Measurements from ENCODE around the gene CUZD1.

Gene CUZD1

DNA sequence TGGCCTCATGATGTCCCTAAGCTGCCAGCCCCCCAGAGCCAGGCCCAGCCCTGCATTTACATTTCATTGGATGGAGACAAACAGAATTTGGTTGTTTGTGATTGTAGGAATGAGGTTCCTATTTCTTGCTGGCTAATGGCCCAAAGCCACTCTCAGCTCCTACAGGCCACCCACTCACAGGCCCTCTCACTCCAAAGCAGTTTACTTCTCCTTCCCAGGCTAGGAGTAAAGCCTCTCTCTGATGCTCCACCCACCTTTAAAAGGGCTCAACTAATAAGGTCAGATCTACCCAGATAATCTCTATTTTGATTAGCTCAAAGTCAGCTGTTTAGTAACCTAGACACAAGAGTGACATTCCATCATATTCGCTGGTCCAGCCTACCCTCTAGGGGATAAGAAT lies 11.2 kb upstream of the CUZD1 start:
- no peak for DNase-seq (ENCODE audit: low read depth, low spot score)

DNA sequence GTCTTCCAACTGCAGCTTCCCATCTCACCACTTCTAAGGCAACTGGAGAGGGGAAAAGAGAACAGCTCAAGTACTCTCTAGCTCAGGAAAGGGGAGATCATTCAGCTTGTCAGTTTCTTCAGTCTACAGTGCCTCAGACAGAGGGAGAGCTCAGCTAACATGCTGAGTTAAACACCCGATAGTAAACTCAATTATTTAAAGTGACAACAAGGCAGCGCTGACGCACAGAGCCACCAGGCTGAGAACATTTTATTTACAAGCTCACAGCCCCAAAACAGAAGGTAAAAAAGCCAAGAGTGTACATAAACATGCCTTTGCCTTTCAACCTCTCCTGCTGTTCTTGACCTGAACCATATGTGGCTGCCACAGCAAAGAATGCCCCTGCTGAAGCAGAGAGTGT lies 10.1 kb upstream of the CUZD1 start:
- DNase-seq (ENCODE audit: low read depth, low spot score), result no peak

GRCh38 chr10:122854648-122855047 lies 9.0 kb upstream of the CUZD1 start:
- DNase-seq (ENCODE audit: low read depth, low spot score), result no peak

GRCh38 chr10:122853665-122854313 lies 8.1 kb upstream of the CUZD1 start:
- no peak for DNase-seq (ENCODE audit: low read depth, low spot score)

DNA sequence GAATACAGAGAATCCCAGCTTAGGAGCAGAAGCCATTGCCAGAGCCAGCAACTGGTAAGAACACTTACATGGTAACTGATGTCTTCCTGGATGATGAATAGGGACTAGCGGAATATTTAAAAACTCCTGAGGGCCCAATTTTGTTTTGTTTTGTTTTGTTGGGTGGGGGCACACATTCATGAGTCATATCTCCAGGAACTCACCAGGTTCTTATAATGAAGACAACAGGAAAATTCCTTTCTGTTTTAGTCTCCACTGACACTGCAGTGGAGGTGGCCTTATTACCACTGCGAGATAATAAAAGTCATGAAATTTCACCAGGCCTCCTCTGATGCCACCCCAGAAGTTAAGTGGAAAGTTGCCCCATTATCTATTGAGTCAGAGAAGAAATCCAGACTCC lies 6.6 kb upstream of the CUZD1 start:
- DNase-seq (ENCODE audit: low read depth, low spot score), result no peak

GRCh38 chr10:122850705-122851640 lies 5.3 kb upstream of the CUZD1 start:
- DNase-seq (ENCODE audit: low read depth, low spot score), result no peak

- no peak for DNase-seq (ENCODE audit: low read depth, low spot score)
Measured at GRCh38 chr10:122849900-122850605, 4.4 kb upstream of the CUZD1 start.

GRCh38 chr10:122849090-122849489 lies 3.4 kb upstream of the CUZD1 start:
- no peak for DNase-seq (ENCODE audit: low read depth, low spot score)

DNA sequence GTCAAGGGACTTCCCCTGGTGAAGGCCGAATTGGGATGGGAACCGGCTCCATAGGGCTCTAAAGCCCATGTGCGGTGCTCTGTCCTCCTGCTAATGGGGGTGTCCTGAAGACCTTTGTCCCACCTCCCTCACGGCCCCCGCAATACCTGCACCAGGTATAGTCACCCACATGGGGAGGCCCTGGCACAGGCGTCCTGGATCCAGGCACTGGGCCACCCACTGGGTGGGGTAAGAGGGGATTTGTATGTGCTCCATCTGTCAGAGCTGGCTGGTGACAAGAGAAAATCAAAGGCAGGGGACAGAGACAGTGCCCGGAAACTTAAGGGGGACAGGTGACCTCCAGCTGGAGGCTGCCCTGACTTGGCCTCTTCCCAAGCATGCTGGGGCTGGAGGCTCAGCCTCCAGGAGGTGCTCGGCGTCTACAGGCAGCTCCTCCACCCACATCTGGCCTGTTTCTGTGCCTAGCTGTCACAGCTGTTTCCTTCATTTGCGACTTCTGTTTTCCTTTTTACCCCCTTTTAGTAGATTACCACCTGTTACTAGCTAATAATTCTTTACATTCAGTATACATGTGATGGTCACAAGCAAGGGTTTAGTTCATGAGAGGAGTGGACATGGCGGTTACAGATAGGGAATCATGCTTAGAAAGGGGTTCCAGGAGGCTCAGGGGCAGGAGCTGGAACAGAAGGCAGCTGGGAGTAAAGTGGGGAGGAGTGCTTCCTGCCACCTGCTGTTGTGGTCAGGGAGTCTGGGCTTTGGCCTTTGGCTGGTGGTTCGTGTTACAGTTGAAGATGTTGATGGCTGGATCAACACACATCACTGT lies 2.3 kb upstream of the CUZD1 start:
- no peak for DNase-seq (ENCODE audit: low read depth, low spot score)

DNA sequence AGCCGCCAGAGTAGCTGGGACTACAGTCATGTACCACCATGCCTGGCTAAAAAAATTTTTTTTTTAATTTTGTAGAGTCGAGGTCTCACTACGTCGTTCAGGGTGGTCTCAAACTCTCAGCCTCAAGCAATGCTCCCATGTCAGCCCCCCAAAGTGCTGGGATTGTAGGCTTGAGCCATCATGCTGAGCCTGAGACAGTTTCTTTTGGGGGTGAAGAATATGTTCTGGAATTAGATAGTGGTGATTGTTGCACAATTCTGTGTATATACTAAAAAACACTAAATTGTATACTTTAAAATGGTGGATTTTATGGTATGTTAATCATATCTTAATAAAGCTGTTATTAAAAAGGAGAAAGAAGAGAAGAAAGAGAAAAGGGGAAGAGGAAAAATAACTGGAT lies 1.5 kb downstream of the CUZD1 start:
- no peak for DNase-seq (ENCODE audit: low read depth, low spot score)

- DNase-seq (ENCODE audit: low read depth, low spot score), result no peak
Measured at GRCh38 chr10:122841569-122841968, 4.1 kb downstream of the CUZD1 start.

- no peak for DNase-seq (ENCODE audit: low read depth, low spot score)
Measured at GRCh38 chr10:122839505-122839904, 6.2 kb downstream of the CUZD1 start.

DNA sequence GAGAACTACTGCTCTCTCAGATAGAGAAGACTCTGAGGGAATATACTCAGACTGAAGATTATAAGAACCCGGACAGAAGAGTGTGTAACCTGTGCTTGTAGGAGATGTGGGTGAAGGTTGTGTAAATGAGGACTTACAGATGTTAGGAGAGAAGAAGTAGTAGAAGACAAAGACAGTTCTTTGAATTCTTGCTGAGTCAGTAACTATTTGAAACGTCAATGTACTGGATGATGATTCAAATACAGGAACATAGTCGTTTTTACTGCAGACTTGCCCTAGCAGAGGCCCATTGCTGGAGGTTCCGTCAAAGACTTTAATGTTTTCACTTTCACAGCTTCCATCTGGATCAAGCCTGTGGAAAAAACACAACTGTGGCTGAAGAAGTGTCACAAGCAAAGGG lies 6.8 kb downstream of the CUZD1 start:
- DNase-seq (ENCODE audit: low read depth, low spot score), result no peak

DNA sequence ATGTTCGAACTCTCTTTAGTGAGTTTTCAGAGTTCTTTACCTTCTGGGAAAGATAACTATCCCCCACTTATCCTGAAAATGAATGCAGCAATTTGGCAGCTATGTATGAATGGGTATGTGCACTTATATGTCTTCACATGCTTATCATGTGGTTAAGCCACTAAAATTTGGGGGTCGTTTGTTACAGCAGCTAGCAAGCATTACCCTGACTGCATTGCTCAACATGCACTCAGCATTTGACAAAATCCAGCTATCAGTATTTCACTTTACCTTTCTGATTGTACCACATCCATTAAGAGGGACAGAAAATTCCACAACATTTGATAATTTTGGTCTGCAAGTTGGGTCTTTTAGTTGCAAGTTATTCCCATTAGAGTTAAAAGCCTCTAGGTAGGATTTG lies 9.7 kb downstream of the CUZD1 start:
- no peak for DNase-seq (ENCODE audit: low read depth, low spot score)

DNA sequence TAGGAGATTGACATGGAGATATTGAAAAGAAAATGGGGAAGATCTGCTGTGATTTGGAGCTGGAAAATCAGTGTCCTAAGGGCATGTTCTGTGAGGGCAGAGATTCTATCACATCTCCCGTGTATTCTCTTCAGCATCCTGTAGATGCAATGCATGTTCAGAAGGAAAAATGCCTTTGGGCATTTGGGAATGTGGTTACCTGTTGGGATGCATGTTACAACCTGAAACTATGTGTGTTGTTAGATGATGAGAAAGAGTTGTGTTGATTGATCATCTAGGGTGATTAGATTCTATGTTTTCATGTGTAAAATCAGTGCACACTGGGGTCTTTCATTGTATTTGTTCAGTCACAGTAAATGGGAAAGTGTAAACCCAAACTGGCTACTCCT lies 14.7 kb downstream of the CUZD1 start:
- no peak for DNase-seq (ENCODE audit: low read depth, low spot score)

DNA sequence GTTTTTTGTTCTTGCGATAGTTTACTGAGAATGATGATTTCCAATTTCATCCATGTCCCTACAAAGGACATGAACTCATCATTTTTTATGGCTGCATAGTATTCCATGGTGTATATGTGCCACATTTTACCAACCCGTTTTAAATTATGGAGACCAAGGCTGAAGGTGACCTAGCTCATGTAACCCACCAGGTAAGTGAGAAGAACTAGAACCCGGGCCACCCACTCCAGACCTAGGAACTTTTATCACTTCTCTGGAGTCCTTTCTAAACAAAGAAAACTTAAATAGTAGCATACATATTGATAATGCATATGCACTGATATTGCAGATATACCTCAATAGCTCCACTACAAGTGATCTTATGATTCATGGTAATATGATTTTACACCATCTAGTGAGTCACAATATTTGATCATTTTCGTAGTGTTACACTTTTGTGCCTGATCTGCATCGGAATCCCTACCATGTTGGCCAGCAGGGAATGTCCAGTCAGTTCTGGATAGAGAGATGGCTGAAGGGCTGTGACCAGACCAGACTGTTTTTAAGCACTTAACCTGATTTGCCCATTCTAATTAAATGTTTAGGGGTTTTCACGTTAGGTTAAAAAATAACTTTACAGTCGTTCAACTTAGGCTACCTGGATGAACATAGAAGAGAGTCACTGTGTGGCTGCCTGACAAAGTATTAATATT lies 15.2 kb downstream of the CUZD1 start:
- DNase-seq (ENCODE audit: low read depth, low spot score), result no peak

DNA sequence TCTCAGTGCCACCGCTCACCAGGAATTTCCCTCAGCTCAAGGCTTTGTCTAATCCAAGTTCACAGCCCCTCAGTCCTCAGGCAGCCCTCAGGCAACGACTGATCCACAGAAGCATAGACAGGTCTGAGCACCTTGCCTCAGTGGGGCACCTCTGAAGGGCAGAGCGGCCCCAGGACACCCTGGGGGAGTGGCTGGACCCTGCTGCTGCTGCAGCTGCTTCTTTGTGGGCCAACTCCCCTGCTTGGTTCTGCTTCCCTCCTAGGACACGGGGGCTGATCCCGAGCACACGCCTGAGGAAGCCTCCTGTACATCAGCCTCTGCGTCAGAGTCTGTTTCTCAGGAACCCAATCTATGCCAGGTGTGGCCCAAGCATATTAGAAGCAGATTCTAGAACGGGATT lies 16.2 kb downstream of the CUZD1 start:
- no peak for DNase-seq (ENCODE audit: low read depth, low spot score)

GRCh38 chr10:122828716-122829255 lies 16.9 kb downstream of the CUZD1 start:
- DNase-seq (ENCODE audit: low read depth, low spot score), result no peak

DNA sequence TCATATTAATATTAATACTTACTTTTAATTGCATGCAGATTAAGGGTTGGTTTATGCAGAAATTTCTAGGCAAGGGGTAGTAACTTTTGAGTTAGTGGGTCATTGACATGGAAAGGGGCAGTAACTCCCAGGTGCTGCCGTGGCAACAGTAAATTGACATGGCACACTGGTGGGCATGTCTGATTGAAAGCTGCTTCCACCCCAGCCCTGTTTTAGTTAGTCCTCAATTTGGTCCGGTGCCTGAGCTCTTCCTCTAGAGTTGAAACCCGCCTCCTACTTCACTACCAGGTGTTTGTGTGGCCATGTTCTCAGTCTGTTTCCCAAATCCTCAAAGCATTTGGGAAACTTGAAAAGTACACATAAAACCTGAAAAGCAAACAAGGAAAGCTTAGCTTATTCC lies 18.4 kb downstream of the CUZD1 start:
- DNase-seq (ENCODE audit: low read depth, low spot score), result no peak

DNA sequence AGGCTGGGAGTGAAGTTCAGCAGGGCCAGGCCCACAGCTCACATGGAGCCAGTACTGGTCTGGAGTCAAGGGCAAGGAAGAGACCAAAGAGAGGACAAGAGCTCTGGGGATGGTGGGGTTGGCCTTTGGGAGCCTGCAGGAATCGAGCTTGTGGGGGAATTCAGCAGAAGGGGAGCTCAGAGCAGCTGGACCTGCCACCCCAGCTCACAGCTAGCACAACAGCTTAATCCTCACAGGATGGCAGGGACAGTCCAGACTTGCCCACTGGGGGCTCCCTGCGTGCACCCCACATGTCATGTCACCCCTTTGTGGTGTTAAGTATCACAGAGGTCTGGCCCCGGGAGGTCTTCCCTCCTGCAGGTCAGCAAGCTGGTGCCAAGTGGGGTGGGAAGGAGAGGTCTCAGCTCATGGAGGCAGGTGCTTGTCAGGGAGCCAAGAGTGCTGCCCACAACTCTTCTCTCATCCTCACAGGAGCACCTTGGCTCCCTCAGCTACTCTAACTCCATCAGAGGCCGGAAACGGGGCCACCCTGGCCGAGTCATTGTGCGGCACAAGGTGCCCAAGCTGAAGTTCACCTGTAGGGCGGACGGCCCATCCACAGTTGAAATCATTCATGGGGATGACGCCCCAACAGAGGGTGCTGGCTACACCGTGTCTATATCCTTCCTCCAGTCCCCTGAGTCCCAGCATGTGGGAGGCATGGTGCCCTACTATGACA lies 22.5 kb downstream of the CUZD1 start:
- DNase-seq (ENCODE audit: low read depth, low spot score), result no peak
